HepG2 (cell line): Measurements from ENCODE around the gene PCGF6. TPM values are rescaled to one million over a fixed set of nuclear protein-coding genes. Genes with fewer than 3 reads are reported as not detected.
A peak's percentile ranks its signal among the peaks of the same experiment; 100 is the strongest.

Experiments
- ARID3A ChIP-seq: IDR thresholded peaks from 2 replicates; pipeline ENCODE4 v1.6.1; 2012; ENCODE audit warnings: low read depth, low read length, improper control_type of control experiment
- CTCF ChIP-seq: sonication (generic); formaldehyde crosslinking; IDR thresholded peaks from 2 replicates; pipeline ENCODE4 v1.5.0; 2020; ENCODE audit warnings: mild to moderate bottlenecking, missing genetic modification reagents, moderate library complexity
- EHMT2 ChIP-seq: fragments of 200-600 bp; sonication (generic); IDR thresholded peaks from 2 replicates; pipeline ENCODE4 v1.7.0; 2017; ENCODE audit warnings: antibody characterized with exemption, low read depth, low read length, borderline replicate concordance
- GATAD1 ChIP-seq: IDR thresholded peaks from 2 replicates; pipeline ENCODE4 v1.6.1; 2016; ENCODE audit warnings: missing genetic modification reagents, missing compliant biosample characterization
- HMGXB4 ChIP-seq, 2 experiments: sonication (generic) in 1 of 2; formaldehyde crosslinking in 1 of 2; IDR thresholded peaks; 2 replicates each; pipeline versions ENCODE4 v1.4.0 to v1.6.1; 2018 to 2020; ENCODE audit warnings: missing genetic modification reagents in 2 of 2, borderline replicate concordance in 1 of 2, low read depth in 1 of 2, mild to moderate bottlenecking in 1 of 2, missing biosample characterization in 1 of 2
- IRX3 ChIP-seq: sonication (generic); formaldehyde crosslinking; IDR thresholded peaks from 2 replicates; pipeline ENCODE4 v1.8.1; 2023; ENCODE audit warnings: mild to moderate bottlenecking, low read depth, missing genetic modification reagents, borderline replicate concordance
- MED13 ChIP-seq: sonication (generic); formaldehyde crosslinking; IDR thresholded peaks from 2 replicates; pipeline ENCODE4 v1.5.0; 2020; ENCODE audit warnings: missing genetic modification reagents
- PAX8 ChIP-seq: sonication (generic); formaldehyde crosslinking; IDR thresholded peaks from 2 replicates; pipeline ENCODE4 v1.8.0; 2022; ENCODE audit warnings: mild to moderate bottlenecking, missing genetic modification reagents, borderline replicate concordance
- PTBP1 ChIP-seq: fragments of 200-400 bp; formaldehyde crosslinking; IDR thresholded peaks from 2 replicates; pipeline ENCODE4 v1.6.1; 2018; ENCODE audit warnings: low read length, low read depth; ENCODE audit not compliant: poor library complexity, severe bottlenecking
- THYN1 ChIP-seq: sonication (generic); formaldehyde crosslinking; IDR thresholded peaks from 2 replicates; pipeline ENCODE4 v1.8.1; 2023; ENCODE audit warnings: low read depth, mild to moderate bottlenecking, moderate library complexity, missing genetic modification reagents, borderline replicate concordance
- ZBTB7A ChIP-seq: sonication (generic); formaldehyde crosslinking; IDR thresholded peaks from 2 replicates; pipeline ENCODE4 v1.8.0; 2022; ENCODE audit warnings: mild to moderate bottlenecking, missing genetic modification reagents
- ZNF138 ChIP-seq: sonication (generic); formaldehyde crosslinking; IDR thresholded peaks from 2 replicates; pipeline ENCODE4 v1.5.0; 2020; ENCODE audit warnings: mild to moderate bottlenecking, low read depth, missing genetic modification reagents
- ZNF577 ChIP-seq: sonication (generic); formaldehyde crosslinking; IDR thresholded peaks from 2 replicates; pipeline ENCODE4 v1.4.0; 2020; ENCODE audit warnings: mild to moderate bottlenecking, low read depth, missing genetic modification reagents, borderline replicate concordance
- ZNF605 ChIP-seq: sonication (generic); formaldehyde crosslinking; IDR thresholded peaks from 2 replicates; pipeline ENCODE4 v1.8.0; 2022; ENCODE audit warnings: mild to moderate bottlenecking, missing genetic modification reagents
- ZNF720 ChIP-seq: sonication (generic); formaldehyde crosslinking; IDR thresholded peaks from 2 replicates; pipeline ENCODE4 v1.4.0; 2020; ENCODE audit warnings: missing genetic modification reagents
- ZNF781 ChIP-seq: sonication (generic); formaldehyde crosslinking; IDR thresholded peaks from 2 replicates; pipeline ENCODE4 v1.5.1; 2020; ENCODE audit warnings: borderline replicate concordance, mild to moderate bottlenecking, missing genetic modification reagents; ENCODE audit errors: not compliant biosample characterization
- polyA plus RNA-seq, 8 experiments: library from polyadenylated mRNA; depleted of rRNA in 3 of 8; stranded (reverse) in 7 of 8; unstranded in 1 of 8; fragments of >200 nt; fragmentation: Illumina TruSeq in 4 of 8; extraction: Trizol in 4 of 8; gene quantifications; 2 replicates each; pipeline versions ENCODE4 v1.2.1 to v1.2.3, GENCODE V29; 2011 to 2016; ENCODE audit warnings: low read depth in 4 of 8, missing spikeins in 1 of 8, mixed read lengths in 1 of 8; ENCODE audit not compliant: insufficient read depth in 1 of 8
- total RNA-seq, 5 experiments: library from RNA; depleted of rRNA; stranded (reverse); fragments of >200 nt; fragmentation: Illumina TruSeq; extraction: Trizol; gene quantifications; 2 replicates each; pipeline ENCODE4 v1.2.3, GENCODE V29; 2016; ENCODE audit warnings: low read depth in 1 of 5
- TF ChIP-seq, protein P1 (sequence below): sonication (generic); formaldehyde crosslinking; IDR thresholded peaks from 2 replicates; pipeline ENCODE4 v1.9.0; 2022; ENCODE audit warnings: low read depth, missing genetic modification reagents
- TF ChIP-seq, protein P2 (sequence below): sonication (generic); formaldehyde crosslinking; IDR thresholded peaks from 2 replicates; pipeline ENCODE4 v1.4.0; 2020; ENCODE audit warnings: missing genetic modification reagents

Gene PCGF6
- total and polyA plus RNA-seq, 2 of the 13 experiments (the other 11 are each of a cell fraction or from before 2014, with no cell fraction given) = 5.2 to 19.4 TPM

GRCh38 chr10:103350517-103351260, at the start of gene PCGF6 (continued):
- TF ChIP-seq CTCF (no peak; the same call in 1 of the 2 replicates), MED13 (0 out of 2 replicates have a peak, but pooled peaks have one; percentile 31), GATAD1 (CRISPR knock-in tag) (peak; percentile 69), ZNF577 (CRISPR knock-in tag) (no peak), ZBTB7A (CRISPR knock-in tag) (0 out of 2 replicates have a peak, but pooled peaks have one; percentile 34), ZNF720 (CRISPR knock-in tag) (no peak), PTBP1 (no peak), HMGXB4 (CRISPR knock-in tag; IDR thresholded peaks at IDR 0.05; ENCODE audit: borderline replicate concordance in 1 of 2, low read depth in 1 of 2) (peak; percentile 30 to 86; a peak in 3 of 4 replicates), EHMT2 (no peak), ZNF605 (CRISPR knock-in tag) (peak; percentile 88), ZNF138 (CRISPR knock-in tag) (peak; percentile 86; the same call in 1 of the 2 replicates), ZNF781 (CRISPR knock-in tag) (peak; percentile 68), THYN1 (no peak), PAX8 (peak; percentile 60; the same call in 1 of the 2 replicates), IRX3 (CRISPR knock-in tag) (no peak), ARID3A (no peak)
- TF ChIP-seq, protein P1, sequence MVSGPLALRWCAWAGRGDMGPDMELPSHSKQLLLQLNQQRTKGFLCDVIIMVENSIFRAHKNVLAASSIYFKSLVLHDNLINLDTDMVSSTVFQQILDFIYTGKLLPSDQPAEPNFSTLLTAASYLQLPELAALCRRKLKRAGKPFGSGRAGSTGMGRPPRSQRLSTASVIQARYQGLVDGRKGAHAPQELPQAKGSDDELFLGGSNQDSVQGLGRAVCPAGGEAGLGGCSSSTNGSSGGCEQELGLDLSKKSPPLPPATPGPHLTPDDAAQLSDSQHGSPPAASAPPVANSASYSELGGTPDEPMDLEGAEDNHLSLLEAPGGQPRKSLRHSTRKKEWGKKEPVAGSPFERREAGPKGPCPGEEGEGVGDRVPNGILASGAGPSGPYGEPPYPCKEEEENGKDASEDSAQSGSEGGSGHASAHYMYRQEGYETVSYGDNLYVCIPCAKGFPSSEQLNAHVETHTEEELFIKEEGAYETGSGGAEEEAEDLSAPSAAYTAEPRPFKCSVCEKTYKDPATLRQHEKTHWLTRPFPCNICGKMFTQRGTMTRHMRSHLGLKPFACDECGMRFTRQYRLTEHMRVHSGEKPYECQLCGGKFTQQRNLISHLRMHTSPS = no peak
- TF ChIP-seq, protein P2, sequence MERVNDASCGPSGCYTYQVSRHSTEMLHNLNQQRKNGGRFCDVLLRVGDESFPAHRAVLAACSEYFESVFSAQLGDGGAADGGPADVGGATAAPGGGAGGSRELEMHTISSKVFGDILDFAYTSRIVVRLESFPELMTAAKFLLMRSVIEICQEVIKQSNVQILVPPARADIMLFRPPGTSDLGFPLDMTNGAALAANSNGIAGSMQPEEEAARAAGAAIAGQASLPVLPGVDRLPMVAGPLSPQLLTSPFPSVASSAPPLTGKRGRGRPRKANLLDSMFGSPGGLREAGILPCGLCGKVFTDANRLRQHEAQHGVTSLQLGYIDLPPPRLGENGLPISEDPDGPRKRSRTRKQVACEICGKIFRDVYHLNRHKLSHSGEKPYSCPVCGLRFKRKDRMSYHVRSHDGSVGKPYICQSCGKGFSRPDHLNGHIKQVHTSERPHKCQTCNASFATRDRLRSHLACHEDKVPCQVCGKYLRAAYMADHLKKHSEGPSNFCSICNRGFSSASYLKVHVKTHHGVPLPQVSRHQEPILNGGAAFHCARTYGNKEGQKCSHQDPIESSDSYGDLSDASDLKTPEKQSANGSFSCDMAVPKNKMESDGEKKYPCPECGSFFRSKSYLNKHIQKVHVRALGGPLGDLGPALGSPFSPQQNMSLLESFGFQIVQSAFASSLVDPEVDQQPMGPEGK = no peak
